ENCODE data around the gene LMO7.

LMO7 gene

GRCh38 chr13:75811841-75812240 lies 175.7 kb downstream of the LMO7 start:
- Histone ChIP-seq H3K9ac (ENCODE audit: low read depth, low read length) (no peak overlapping the region), H3K27me3 (ENCODE audit: control insufficient read depth, insufficient read depth, low read length) (no peaks in the 10 kb centered on the region), H3K4me1 (ENCODE audit: control insufficient read depth, insufficient read depth, low read length) (no peaks in the 10 kb centered on the region), H3K4me3 (ENCODE audit: low read depth, low read length) (no peak overlapping the region), H3K9me3 (ENCODE audit: control insufficient read depth, insufficient read depth, low read length) (no peaks in the 10 kb centered on the region), H3K36me3 (ENCODE audit: control insufficient read depth, insufficient read depth, low read length) (no peaks in the 10 kb centered on the region)

- no peak overlapping the region for H3K4me3 ChIP-seq (ENCODE audit: low read depth, low read length)
- no peaks in the 10 kb centered on the region for H3K36me3 ChIP-seq (ENCODE audit: control insufficient read depth, insufficient read depth, low read length)
- H3K9ac ChIP-seq (ENCODE audit: low read depth, low read length): no peak overlapping the region
These were observed 176.6 kb downstream of the LMO7 start for GRCh38 chr13:75812751-75813181.

GRCh38 chr13:75813323-75813722 lies 177.2 kb downstream of the LMO7 start:
- H3K4me3 ChIP-seq (ENCODE audit: low read depth, low read length): no peak overlapping the region
- no peaks in the 10 kb centered on the region for H3K27me3 ChIP-seq (ENCODE audit: control insufficient read depth, insufficient read depth, low read length)
- H3K9ac ChIP-seq (ENCODE audit: low read depth, low read length): no peak overlapping the region
- H3K36me3 ChIP-seq (ENCODE audit: control insufficient read depth, insufficient read depth, low read length): no peaks in the 10 kb centered on the region
- H3K9me3 ChIP-seq (ENCODE audit: control insufficient read depth, insufficient read depth, low read length): no peaks in the 10 kb centered on the region
- peaks cover 4% of the 10 kb centered on the region for H3K4me1 ChIP-seq (ENCODE audit: control insufficient read depth, insufficient read depth, low read length)

More at GRCh38 chr13:75812751-75813181, 176.6 kb downstream of the LMO7 start:
- Histone ChIP-seq H3K4me1 (ENCODE audit: control insufficient read depth, insufficient read depth, low read length) (no peaks in the 10 kb centered on the region), H3K27me3 (ENCODE audit: control insufficient read depth, insufficient read depth, low read length) (no peaks in the 10 kb centered on the region), H3K9me3 (ENCODE audit: control insufficient read depth, insufficient read depth, low read length) (no peaks in the 10 kb centered on the region)

- H3K4me3 ChIP-seq (ENCODE audit: low read depth, low read length): no peak overlapping the region
- no peaks in the 10 kb centered on the region for H3K9me3 ChIP-seq (ENCODE audit: control insufficient read depth, insufficient read depth, low read length)
- H3K36me3 ChIP-seq (ENCODE audit: control insufficient read depth, insufficient read depth, low read length): no peaks in the 10 kb centered on the region
- peaks cover 9% of the 10 kb centered on the region for H3K4me1 ChIP-seq (ENCODE audit: control insufficient read depth, insufficient read depth, low read length)
- no peak overlapping the region for H3K9ac ChIP-seq (ENCODE audit: low read depth, low read length)
- H3K27me3 ChIP-seq (ENCODE audit: control insufficient read depth, insufficient read depth, low read length): no peaks in the 10 kb centered on the region
These were observed 182.2 kb downstream of the LMO7 start for GRCh38 chr13:75818179-75818967.

- no peaks in the 10 kb centered on the region for H3K27me3 ChIP-seq (ENCODE audit: control insufficient read depth, insufficient read depth, low read length)
- no peak overlapping the region for H3K9ac ChIP-seq (ENCODE audit: low read depth, low read length)
- H3K4me3 ChIP-seq (ENCODE audit: low read depth, low read length): no peak overlapping the region
- no peaks in the 10 kb centered on the region for H3K9me3 ChIP-seq (ENCODE audit: control insufficient read depth, insufficient read depth, low read length)
- H3K36me3 ChIP-seq (ENCODE audit: control insufficient read depth, insufficient read depth, low read length): no peaks in the 10 kb centered on the region
- peaks cover 9% of the 10 kb centered on the region for H3K4me1 ChIP-seq (ENCODE audit: control insufficient read depth, insufficient read depth, low read length)
These were observed 182.8 kb downstream of the LMO7 start for GRCh38 chr13:75818968-75819225.

GRCh38 chr13:75825161-75825560 lies 189.0 kb downstream of the LMO7 start:
- Histone ChIP-seq H3K36me3 (ENCODE audit: control insufficient read depth, insufficient read depth, low read length) (no peaks in the 10 kb centered on the region), H3K27me3 (ENCODE audit: control insufficient read depth, insufficient read depth, low read length) (no peaks in the 10 kb centered on the region), H3K9me3 (ENCODE audit: control insufficient read depth, insufficient read depth, low read length) (no peaks in the 10 kb centered on the region), H3K4me1 (ENCODE audit: control insufficient read depth, insufficient read depth, low read length) (peaks cover 6% of the 10 kb centered on the region), H3K4me3 (ENCODE audit: low read depth, low read length) (no peak overlapping the region), H3K9ac (ENCODE audit: low read depth, low read length) (no peak overlapping the region)

GRCh38 chr13:75825594-75825993 lies 189.5 kb downstream of the LMO7 start:
- Histone ChIP-seq H3K4me3 (ENCODE audit: low read depth, low read length) (no peak overlapping the region), H3K9ac (ENCODE audit: low read depth, low read length) (no peak overlapping the region), H3K4me1 (ENCODE audit: control insufficient read depth, insufficient read depth, low read length) (peaks cover 6% of the 10 kb centered on the region), H3K9me3 (ENCODE audit: control insufficient read depth, insufficient read depth, low read length) (no peaks in the 10 kb centered on the region), H3K27me3 (ENCODE audit: control insufficient read depth, insufficient read depth, low read length) (no peaks in the 10 kb centered on the region), H3K36me3 (ENCODE audit: control insufficient read depth, insufficient read depth, low read length) (no peaks in the 10 kb centered on the region)

- no peaks in the 10 kb centered on the region for H3K36me3 ChIP-seq (ENCODE audit: control insufficient read depth, insufficient read depth, low read length)
- no peak overlapping the region for H3K9ac ChIP-seq (ENCODE audit: low read depth, low read length)
- no peaks in the 10 kb centered on the region for H3K27me3 ChIP-seq (ENCODE audit: control insufficient read depth, insufficient read depth, low read length)
- no peaks in the 10 kb centered on the region for H3K9me3 ChIP-seq (ENCODE audit: control insufficient read depth, insufficient read depth, low read length)
- H3K4me1 ChIP-seq (ENCODE audit: control insufficient read depth, insufficient read depth, low read length): peaks cover 6% of the 10 kb centered on the region
- no peak overlapping the region for H3K4me3 ChIP-seq (ENCODE audit: low read depth, low read length)
These were observed 190.3 kb downstream of the LMO7 start for GRCh38 chr13:75826391-75826790.

- Histone ChIP-seq H3K9ac (ENCODE audit: low read depth, low read length) (no peak overlapping the region), H3K36me3 (ENCODE audit: control insufficient read depth, insufficient read depth, low read length) (no peaks in the 10 kb centered on the region), H3K27me3 (ENCODE audit: control insufficient read depth, insufficient read depth, low read length) (no peaks in the 10 kb centered on the region), H3K9me3 (ENCODE audit: control insufficient read depth, insufficient read depth, low read length) (no peaks in the 10 kb centered on the region), H3K4me1 (ENCODE audit: control insufficient read depth, insufficient read depth, low read length) (peaks cover 6% of the 10 kb centered on the region), H3K4me3 (ENCODE audit: low read depth, low read length) (no peak overlapping the region)
These were observed 193.7 kb downstream of the LMO7 start for GRCh38 chr13:75829830-75830229.

GRCh38 chr13:75830842-75831241 lies 194.7 kb downstream of the LMO7 start:
- Histone ChIP-seq H3K4me1 (ENCODE audit: control insufficient read depth, insufficient read depth, low read length) (no peaks in the 10 kb centered on the region), H3K27me3 (ENCODE audit: control insufficient read depth, insufficient read depth, low read length) (no peaks in the 10 kb centered on the region), H3K36me3 (ENCODE audit: control insufficient read depth, insufficient read depth, low read length) (no peaks in the 10 kb centered on the region), H3K9me3 (ENCODE audit: control insufficient read depth, insufficient read depth, low read length) (no peaks in the 10 kb centered on the region), H3K9ac (ENCODE audit: low read depth, low read length) (no peak overlapping the region), H3K4me3 (ENCODE audit: low read depth, low read length) (no peak overlapping the region)

- no peak overlapping the region for H3K9ac ChIP-seq (ENCODE audit: low read depth, low read length)
- no peaks in the 10 kb centered on the region for H3K27me3 ChIP-seq (ENCODE audit: control insufficient read depth, insufficient read depth, low read length)
- no peaks in the 10 kb centered on the region for H3K36me3 ChIP-seq (ENCODE audit: control insufficient read depth, insufficient read depth, low read length)
- H3K9me3 ChIP-seq (ENCODE audit: control insufficient read depth, insufficient read depth, low read length): no peaks in the 10 kb centered on the region
- no peak overlapping the region for H3K4me3 ChIP-seq (ENCODE audit: low read depth, low read length)
- no peaks in the 10 kb centered on the region for H3K4me1 ChIP-seq (ENCODE audit: control insufficient read depth, insufficient read depth, low read length)
These were observed 195.3 kb downstream of the LMO7 start for GRCh38 chr13:75831389-75831788.

GRCh38 chr13:75832812-75833211 lies 196.7 kb downstream of the LMO7 start:
- H3K4me1 ChIP-seq (ENCODE audit: control insufficient read depth, insufficient read depth, low read length): no peaks in the 10 kb centered on the region
- no peak overlapping the region for H3K9ac ChIP-seq (ENCODE audit: low read depth, low read length)
- no peaks in the 10 kb centered on the region for H3K9me3 ChIP-seq (ENCODE audit: control insufficient read depth, insufficient read depth, low read length)
- no peaks in the 10 kb centered on the region for H3K27me3 ChIP-seq (ENCODE audit: control insufficient read depth, insufficient read depth, low read length)
- H3K36me3 ChIP-seq (ENCODE audit: control insufficient read depth, insufficient read depth, low read length): no peaks in the 10 kb centered on the region
- no peak overlapping the region for H3K4me3 ChIP-seq (ENCODE audit: low read depth, low read length)

Data from iPS-15b (cell line).